Neuronal stem cell (in vitro differentiated cells): ENCODE data around the gene CACUL1.

Experiments used
- DNase-seq: peaks from one replicate; pipeline ENCODE4 v3.0.0-alpha.2; 2013; ENCODE audit warnings: low spot score
- H2AFZ ChIP-seq: one replicate; pipeline ENCODE4 v1.6.1; 2013; ENCODE audit warnings: mild to moderate bottlenecking, low read length, inconsistent platforms
- H2AK5ac ChIP-seq: 2 replicates; pipeline ENCODE4 v1.6.1; 2013; ENCODE audit warnings: low read depth, mild to moderate bottlenecking, inconsistent platforms, low read length, moderate library complexity, mixed read lengths
- H2BK120ac ChIP-seq: 2 replicates; pipeline ENCODE4 v1.6.1; 2013; ENCODE audit warnings: low read depth, mild to moderate bottlenecking, inconsistent platforms, low read length, moderate library complexity, mixed read lengths
- H2BK12ac ChIP-seq: one replicate; pipeline ENCODE4 v1.6.1; 2013; ENCODE audit warnings: low read length, inconsistent platforms
- H2BK15ac ChIP-seq: 2 replicates; pipeline ENCODE4 v1.6.1; 2013; ENCODE audit warnings: mild to moderate bottlenecking, low read length, inconsistent platforms, mixed read lengths
- H2BK5ac ChIP-seq: one replicate; pipeline ENCODE4 v1.6.1; 2013; ENCODE audit warnings: inconsistent platforms, mild to moderate bottlenecking, low read length, moderate library complexity
- H3K14ac ChIP-seq: one replicate; pipeline ENCODE4 v1.6.1; 2013; ENCODE audit warnings: low read length, inconsistent platforms
- H3K18ac ChIP-seq: 2 replicates; pipeline ENCODE4 v1.6.1; 2013; ENCODE audit warnings: low read length, inconsistent platforms
- H3K23ac ChIP-seq: 2 replicates; pipeline ENCODE4 v1.6.1; 2013; ENCODE audit warnings: low read depth, mild to moderate bottlenecking, mixed read lengths, low read length, inconsistent platforms; ENCODE audit not compliant: poor library complexity
- H3K27ac ChIP-seq: replicated peaks from 3 replicates; pipeline ENCODE4 v1.5.1; 2013; ENCODE audit warnings: low read length, inconsistent platforms
- H3K27me3 ChIP-seq, 3 experiments: 2 replicates each; pipeline ENCODE4 v1.6.1; 2013; ENCODE audit warnings: low read length in 3 of 3, mild to moderate bottlenecking in 2 of 3, inconsistent platforms in 1 of 3, low read depth in 1 of 3, mixed read lengths in 1 of 3, moderate library complexity in 1 of 3; ENCODE audit not compliant: control insufficient read depth in 3 of 3, insufficient read depth in 3 of 3
- H3K36me3 ChIP-seq, 2 donors: replicated peaks in 1 of 2; 2 replicates each; pipeline ENCODE4 v1.6.1; 2013; ENCODE audit warnings: low read length in 2 of 2; ENCODE audit not compliant: control insufficient read depth in 2 of 2, insufficient read depth in 2 of 2
- H3K4ac ChIP-seq: 2 replicates; pipeline ENCODE4 v1.6.1; 2013; ENCODE audit warnings: inconsistent platforms, mild to moderate bottlenecking, low read length, moderate library complexity
- H3K4me1 ChIP-seq, 2 donors: 1 replicate in 1 of 2; 2 replicates in 1 of 2; pipeline ENCODE4 v1.6.1; 2013; ENCODE audit warnings: low read length in 2 of 2, low read depth in 1 of 2; ENCODE audit not compliant: control insufficient read depth in 2 of 2, insufficient read depth in 1 of 2
- H3K4me2 ChIP-seq: one replicate; pipeline ENCODE4 v1.6.1; 2013; ENCODE audit warnings: mild to moderate bottlenecking, low read length, inconsistent platforms; ENCODE audit not compliant: insufficient read depth, poor library complexity, severe bottlenecking
- H3K4me3 ChIP-seq, 2 donors: 2 replicates each; pipeline ENCODE4 v1.5.1; 2013; ENCODE audit warnings: low read length in 2 of 2, mild to moderate bottlenecking in 2 of 2, inconsistent platforms in 1 of 2, moderate library complexity in 1 of 2
- H3K79me1 ChIP-seq: one replicate; pipeline ENCODE4 v1.6.1; 2013; ENCODE audit warnings: low read depth, mild to moderate bottlenecking, inconsistent platforms, low read length, moderate library complexity
- H3K9ac ChIP-seq: one replicate; pipeline ENCODE4 v1.6.1; 2013; ENCODE audit warnings: mild to moderate bottlenecking, low read depth, low read length, inconsistent platforms; ENCODE audit not compliant: poor library complexity
- H3K9me3 ChIP-seq, 2 donors: replicated peaks in 1 of 2; 2 replicates each; pipeline versions ENCODE3 to v1.6.1; 2013; ENCODE audit warnings: low read length in 2 of 2, mild to moderate bottlenecking in 2 of 2, inconsistent platforms in 1 of 2, low read depth in 1 of 2, mixed read lengths in 1 of 2, moderate library complexity in 1 of 2; ENCODE audit not compliant: control insufficient read depth in 2 of 2, insufficient read depth in 1 of 2
- H4K8ac ChIP-seq: one replicate; pipeline ENCODE4 v1.6.1; 2013; ENCODE audit warnings: low read depth, mild to moderate bottlenecking, inconsistent platforms, low read length, moderate library complexity
- H4K91ac ChIP-seq: one replicate; pipeline ENCODE4 v1.6.1; 2013; ENCODE audit warnings: low read length, low read depth, mild to moderate bottlenecking, inconsistent platforms; ENCODE audit not compliant: poor library complexity
- WGBS, 2 donors: extraction: QIAGEN DNeasy Blood & Tissue Kit; methylation state at CpG; one replicate each; pipeline ENCODE4 v1.1.7; 2013; ENCODE audit warnings: missing lambda C conversion rate in 2 of 2, mixed read lengths in 1 of 2; ENCODE audit not compliant: insufficient read length in 2 of 2, insufficient replicate concordance in 1 of 2; ENCODE audit errors: extremely low coverage in 2 of 2; 5-methylcytosine and 5-hydroxymethylcytosine counted together

CACUL1 gene

DNA sequence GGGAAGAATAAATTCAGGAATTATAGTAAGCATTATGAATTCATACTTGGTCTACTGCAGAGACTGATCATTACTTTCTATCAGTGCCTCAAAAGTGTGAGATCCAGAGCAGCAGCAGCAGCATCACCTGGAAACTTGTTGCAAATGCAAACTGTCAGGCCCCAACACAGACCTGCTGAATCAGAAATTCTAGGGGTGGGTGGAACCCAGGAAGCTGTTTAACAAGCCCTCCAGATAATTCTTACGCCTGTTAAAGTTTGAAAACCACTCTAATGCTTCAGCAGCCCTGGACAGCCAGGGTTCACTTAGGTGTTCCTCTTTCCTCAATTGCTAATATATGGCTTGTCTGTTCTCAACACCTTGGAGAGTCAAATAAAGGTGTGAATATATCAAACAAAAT is 19.5 kb downstream of the CACUL1 start:
- H2BK120ac ChIP-seq = no peak overlapping the region
- no peak overlapping the region for H3K4me2 ChIP-seq
- H3K27me3 ChIP-seq = no peaks in the 10 kb centered on the region
- H2BK15ac ChIP-seq = no peak overlapping the region
- no peak overlapping the region for H3K27ac ChIP-seq
- no peak overlapping the region for H2BK5ac ChIP-seq
- H2AFZ ChIP-seq = no peak overlapping the region
- no peak overlapping the region for H3K23ac ChIP-seq
- no peak overlapping the region for H3K4ac ChIP-seq
- H3K36me3 ChIP-seq = no peaks in the 10 kb centered on the region
- WGBS, 2 donors = no CpG with 5 or more reads among the region's 1 CpG
- DNase-seq = no peak
- no peaks in the 10 kb centered on the region for H3K9me3 ChIP-seq
- no peak overlapping the region for H3K9ac ChIP-seq
- no peaks in the 10 kb centered on the region for H3K79me1 ChIP-seq
- no peak overlapping the region for H3K18ac ChIP-seq
- H2BK12ac ChIP-seq = no peak overlapping the region
- no peak overlapping the region for H4K8ac ChIP-seq
- no peaks in the 10 kb centered on the region for H3K4me1 ChIP-seq
- H2AK5ac ChIP-seq = no peak overlapping the region
- H4K91ac ChIP-seq = no peak overlapping the region
- H3K4me3 ChIP-seq = no peak overlapping the region
- no peak overlapping the region for H3K14ac ChIP-seq

DNA sequence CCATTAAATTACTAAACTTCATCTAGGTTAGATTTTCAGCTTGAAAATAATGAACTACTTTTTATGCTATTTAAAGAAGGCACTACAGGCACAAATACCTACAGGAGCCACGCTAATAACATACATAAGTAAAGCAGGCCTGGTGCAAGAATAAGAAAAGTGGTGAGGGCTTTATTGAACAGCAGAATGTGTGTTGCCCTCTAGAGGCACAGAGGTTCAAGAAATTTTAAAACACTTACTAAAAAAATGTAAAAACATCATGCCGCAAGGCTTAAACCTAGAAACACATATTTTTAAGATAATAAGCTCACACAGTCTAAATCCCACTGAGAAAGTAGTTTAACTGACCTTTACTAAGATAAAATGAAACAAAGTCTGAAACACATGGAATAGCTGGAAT is 20.3 kb downstream of the CACUL1 start:
- no peak overlapping the region for H2AK5ac ChIP-seq
- peaks cover 0 to 5% of the 10 kb centered on the region in 2 donors for H3K36me3 ChIP-seq
- no peaks in the 10 kb centered on the region for H3K79me1 ChIP-seq
- H3K9ac ChIP-seq = no peak overlapping the region
- no peak for DNase-seq
- H3K27ac ChIP-seq = no peak overlapping the region
- no peak overlapping the region for H2BK12ac ChIP-seq
- no peak overlapping the region for H3K4ac ChIP-seq
- no peaks in the 10 kb centered on the region for H3K27me3 ChIP-seq
- H4K8ac ChIP-seq = no peak overlapping the region
- no peak overlapping the region for H2BK15ac ChIP-seq
- H3K4me2 ChIP-seq = no peak overlapping the region
- H3K18ac ChIP-seq = no peak overlapping the region
- H3K9me3 ChIP-seq = no peaks in the 10 kb centered on the region
- H2BK120ac ChIP-seq = no peak overlapping the region
- no peak overlapping the region for H3K14ac ChIP-seq
- no peaks in the 10 kb centered on the region for H3K4me1 ChIP-seq
- whole genome bisulfite sequencing, 2 donors = no CpG with 5 or more reads among the region's 2 CpGs
- no peak overlapping the region for H2AFZ ChIP-seq
- no peak overlapping the region for H3K23ac ChIP-seq
- H3K4me3 ChIP-seq = no peak overlapping the region
- H4K91ac ChIP-seq = no peak overlapping the region
- no peak overlapping the region for H2BK5ac ChIP-seq

DNA sequence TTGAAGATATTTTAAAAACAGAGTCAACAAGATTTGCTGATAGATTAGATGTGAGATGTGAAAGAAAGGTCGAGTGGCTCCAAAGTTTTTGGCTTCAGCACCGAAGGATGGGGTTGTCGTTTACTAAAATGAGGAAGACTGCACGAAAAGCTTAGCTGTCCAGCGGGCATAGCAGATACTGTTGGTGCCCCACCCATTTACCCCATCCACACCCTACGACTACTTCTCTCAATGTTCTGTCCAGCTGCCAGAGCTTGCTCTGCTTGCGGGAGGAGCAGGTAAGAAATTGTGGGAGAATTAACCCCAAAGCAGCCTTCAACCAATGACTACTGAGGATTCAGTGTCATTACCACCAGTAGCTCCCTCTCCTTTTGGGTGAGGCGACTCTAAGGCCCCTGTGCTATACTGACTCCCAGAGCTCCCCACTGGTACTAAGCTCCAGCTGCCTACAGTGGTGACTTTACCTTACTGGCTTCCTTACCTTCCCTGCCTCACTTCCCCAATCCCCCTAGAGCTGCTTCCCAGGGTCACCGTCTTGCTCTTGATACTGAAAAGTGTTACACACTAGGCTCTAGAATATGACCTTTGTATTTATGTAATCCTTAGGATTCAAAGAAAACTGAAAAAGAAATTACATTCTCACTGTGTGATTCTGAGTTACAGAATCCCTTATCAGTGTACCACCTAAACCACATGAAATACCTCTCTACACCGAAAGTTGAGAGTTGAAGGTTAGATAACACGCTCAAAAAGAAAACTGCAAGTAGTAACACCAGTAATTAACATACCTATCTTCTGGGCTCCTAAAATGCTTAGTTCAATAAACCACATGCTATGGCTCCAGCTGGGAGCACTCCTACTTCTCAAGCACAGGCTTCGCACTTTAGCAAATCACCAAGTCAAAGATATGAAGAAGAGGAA is 22.3 kb downstream of the CACUL1 start:
- Histone ChIP-seq H3K18ac (no peak overlapping the region), H3K14ac (no peak overlapping the region), H4K91ac (no peak overlapping the region), H4K8ac (no peak overlapping the region), H3K79me1 (no peaks in the 10 kb centered on the region), H3K36me3 (peaks cover 0 to 20% of the 10 kb centered on the region in 2 donors), H3K27ac (no peak overlapping the region), H2AK5ac (no peak overlapping the region), H2BK120ac (no peak overlapping the region), H3K23ac (no peak overlapping the region), H3K9ac (no peak overlapping the region), H2BK15ac (no peak overlapping the region), H2BK12ac (no peak overlapping the region), H2AFZ (no peak overlapping the region), H2BK5ac (no peak overlapping the region), H3K4me2 (no peak overlapping the region), H3K9me3 (no peaks in the 10 kb centered on the region), H3K4me1 (no peaks in the 10 kb centered on the region), H3K4me3 (no peak overlapping the region), H3K4ac (no peak overlapping the region), H3K27me3 (no peaks in the 10 kb centered on the region)
- DNase-seq = no peak
- WGBS, 2 donors = no CpG with 5 or more reads among the region's 12 CpGs

DNA sequence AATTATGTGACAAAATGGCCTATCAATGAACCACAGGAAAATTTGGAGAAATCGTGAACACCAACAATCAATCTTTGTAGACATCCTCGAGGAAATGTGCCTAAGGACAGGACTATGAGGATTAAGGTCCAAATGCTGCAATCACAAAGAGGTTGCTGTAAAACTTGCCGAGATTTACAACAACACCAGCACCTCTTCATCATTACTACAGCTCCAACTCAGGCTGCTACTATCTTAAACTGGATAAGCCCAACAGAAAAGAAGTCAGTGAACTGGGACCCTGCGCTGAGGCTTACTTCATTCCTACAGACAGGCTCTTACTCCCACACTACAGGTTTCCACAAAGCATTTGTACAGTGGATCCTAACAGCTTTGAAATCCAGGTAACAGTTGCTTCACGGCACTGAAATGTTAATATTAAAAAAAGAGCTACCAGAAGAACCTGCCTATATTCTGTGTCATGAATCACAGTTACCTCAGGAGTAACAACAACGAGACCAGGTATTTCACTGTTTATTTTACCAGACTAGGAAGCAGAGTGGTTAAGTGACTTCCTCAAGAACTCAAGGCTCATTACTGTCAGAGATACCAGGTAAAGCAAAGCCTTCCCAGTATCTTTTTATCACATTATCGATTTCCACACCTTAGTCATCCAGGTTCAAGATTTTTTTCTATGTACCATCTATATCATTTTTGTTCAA is 23.9 kb downstream of the CACUL1 start:
- Histone ChIP-seq H3K4me3 (no peak overlapping the region), H3K9ac (no peak overlapping the region), H2AFZ (no peak overlapping the region), H3K79me1 (no peaks in the 10 kb centered on the region), H3K4ac (no peak overlapping the region), H3K4me1 (peaks cover 0 to 2% of the 10 kb centered on the region in 2 donors), H3K36me3 (peaks cover 0 to 34% of the 10 kb centered on the region in 2 donors), H2BK15ac (no peak overlapping the region), H3K18ac (no peak overlapping the region), H3K27me3 (no peaks in the 10 kb centered on the region), H3K14ac (no peak overlapping the region), H3K23ac (no peak overlapping the region), H2BK5ac (no peak overlapping the region), H2BK120ac (no peak overlapping the region), H3K4me2 (no peak overlapping the region), H2BK12ac (no peak overlapping the region), H2AK5ac (no peak overlapping the region), H4K8ac (no peak overlapping the region), H3K9me3 (no peaks in the 10 kb centered on the region), H3K27ac (no peak overlapping the region), H4K91ac (no peak overlapping the region)
- no CpG with 5 or more reads among the region's 7 CpGs for WGBS, 2 donors
- DNase-seq = no peak
